H1 (cell line): ENCODE results near the gene PRXL2B. TPM values are rescaled to one million over a fixed set of nuclear protein-coding genes. Genes with fewer than 3 reads are reported as not detected.

Source experiments
- ATF3 ChIP-seq: IDR thresholded peaks from 2 replicates; pipeline ENCODE4 v1.6.1; 2011; ENCODE audit warnings: low read depth, mild to moderate bottlenecking, low read length; ENCODE audit not compliant: insufficient read depth
- BCL11A ChIP-seq, 2 experiments: IDR thresholded peaks; one replicate each; pipeline ENCODE4 v1.6.1; 2011; ENCODE audit warnings: low read depth in 2 of 2, low read length in 2 of 2, mild to moderate bottlenecking in 2 of 2
- CHD7 ChIP-seq: fragments of 300-600 bp; sonication (generic); IDR thresholded peaks from 2 replicates; pipeline ENCODE4 v1.7.1; 2012; ENCODE audit warnings: low read length, moderate library complexity, mild to moderate bottlenecking, inconsistent platforms; ENCODE audit not compliant: insufficient replicate concordance
- EP300 ChIP-seq, 2 experiments: IDR thresholded peaks; 1 replicate in 1 of 2; 2 replicates in 1 of 2; pipeline ENCODE4 v1.6.1; 2011 to 2012; ENCODE audit warnings: low read depth in 2 of 2, low read length in 2 of 2, mild to moderate bottlenecking in 2 of 2, borderline replicate concordance in 1 of 2, inconsistent platforms in 1 of 2, moderate library complexity in 1 of 2
- JUN ChIP-seq: IDR thresholded peaks from 2 replicates; pipeline ENCODE4 v1.6.1; 2011; ENCODE audit warnings: low read depth, mild to moderate bottlenecking, improper control_type of control experiment, low read length
- KDM4A ChIP-seq: IDR thresholded peaks from one replicate; pipeline ENCODE4 v1.7.1; 2012; ENCODE audit warnings: low read depth, mild to moderate bottlenecking, moderate library complexity, low read length, inconsistent platforms; ENCODE audit not compliant: severe bottlenecking
- MAX ChIP-seq: IDR thresholded peaks from 2 replicates; pipeline ENCODE4 v1.6.1; 2012; ENCODE audit warnings: inconsistent platforms
- NANOG ChIP-seq: IDR thresholded peaks from 2 replicates; pipeline ENCODE4 v1.6.1; 2011; ENCODE audit warnings: low read length, low read depth, mild to moderate bottlenecking, inconsistent platforms; ENCODE audit not compliant: insufficient read depth, poor library complexity, severe bottlenecking
- SIN3A ChIP-seq, 2 experiments: IDR thresholded peaks in 1 of 2; conservative IDR thresholded peaks in 1 of 2; 2 replicates each; pipeline ENCODE4 v1.6.1; 2011 to 2012; ENCODE audit warnings: low read length in 2 of 2, improper control_type of control experiment in 1 of 2, low read depth in 1 of 2, mild to moderate bottlenecking in 1 of 2
- polyA plus RNA-seq, 7 experiments: library from polyadenylated mRNA; depleted of rRNA in 3 of 7; stranded (reverse) in 5 of 7; unstranded in 2 of 7; fragments of >200 nt in 5 of 7; fragments of 200-250 nt in 2 of 7; gene quantifications; 1 replicate in 5 of 7; 2 replicates in 1 of 7; 4 replicates in 1 of 7; pipeline versions ENCODE4 v1.2.1 to v1.2.3, GENCODE V29; 2011 to 2013; ENCODE audit warnings: missing spikeins in 2 of 7, mixed read lengths in 2 of 7
- total RNA-seq: library from RNA; stranded (reverse); fragmentation: NEBNext Ultra II Directional; extraction: Animal tissue kit (Norgen Biotek cat#: 25700); gene quantifications from 2 replicates; pipeline ENCODE4 v1.2.1, GENCODE V29; 2021

PRXL2B gene
- total and polyA plus RNA-seq, 2 of the 8 experiments (the other 6 are each of a cell fraction or from before 2014, with no cell fraction given): 35.3 to 46.0 TPM

GRCh38 chr1:2584686-2585317 lies 1.8 kb upstream of the PRXL2B start (continued):
- TF ChIP-seq CHD7 (no peak), KDM4A (no peak), NANOG (no peak), JUN (no peak), BCL11A (IDR thresholded peaks at IDR 0.05; ENCODE audit: low read depth in 2 of 2, low read length in 2 of 2) (no peak), MAX (no peak), SIN3A (conservative IDR thresholded peaks at IDR 0.05 in 1 of 2, IDR thresholded peaks at IDR 0.05 in 1 of 2; ENCODE audit: low read depth in 1 of 2, low read length in 2 of 2) (no peak), ATF3 (no peak), EP300 (IDR thresholded peaks at IDR 0.05; ENCODE audit: borderline replicate concordance in 1 of 2, low read depth in 2 of 2, low read length in 2 of 2) (no peak)
